Neural progenitor cell (in vitro differentiated cells): ENCODE measurements around the gene TREH.

Experiments used
- EZH2 ChIP-seq: fragments of 200-600 bp; sonication (generic); IDR thresholded peaks from 2 replicates; pipeline ENCODE4 v1.6.1; 2017; ENCODE audit warnings: antibody characterized with exemption, mild to moderate bottlenecking, moderate library complexity
- TF ChIP-seq, protein P1 (sequence below): fragments of 200-600 bp; sonication (generic); IDR thresholded peaks from 2 replicates; pipeline ENCODE4 v1.5.1; 2017; ENCODE audit warnings: antibody characterized with exemption, mild to moderate bottlenecking

DNA sequence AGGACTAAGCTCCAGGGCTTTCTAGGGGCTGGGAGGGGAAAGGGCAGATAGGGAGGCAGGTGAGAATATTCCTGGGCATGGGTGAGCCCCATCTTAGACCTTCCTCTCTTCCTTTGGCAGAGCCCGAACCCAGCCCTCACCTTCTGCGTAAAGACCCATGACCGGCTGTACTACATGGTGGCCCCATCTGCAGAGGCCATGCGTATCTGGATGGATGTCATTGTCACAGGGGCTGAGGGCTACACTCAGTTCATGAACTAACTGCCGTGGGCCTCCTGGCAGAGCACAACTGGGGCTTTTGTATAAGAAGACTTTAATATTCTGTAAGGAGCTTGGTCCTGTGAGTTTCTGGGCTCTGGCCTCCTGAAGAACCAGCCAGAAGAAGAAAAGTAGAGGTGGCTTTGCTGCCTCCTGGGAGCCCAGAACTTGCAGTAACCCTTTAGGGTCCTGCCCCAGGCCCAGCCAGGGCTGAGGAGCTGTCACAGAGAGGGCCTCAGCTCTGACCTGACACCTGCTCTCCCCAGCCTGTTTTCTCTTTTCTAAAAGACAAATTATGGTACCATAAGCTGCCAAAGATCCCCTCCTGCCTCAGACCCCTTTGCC is 22.8 kb downstream of the TREH start:
- TF ChIP-seq EZH2, result no peak
- TF ChIP-seq, protein P1, sequence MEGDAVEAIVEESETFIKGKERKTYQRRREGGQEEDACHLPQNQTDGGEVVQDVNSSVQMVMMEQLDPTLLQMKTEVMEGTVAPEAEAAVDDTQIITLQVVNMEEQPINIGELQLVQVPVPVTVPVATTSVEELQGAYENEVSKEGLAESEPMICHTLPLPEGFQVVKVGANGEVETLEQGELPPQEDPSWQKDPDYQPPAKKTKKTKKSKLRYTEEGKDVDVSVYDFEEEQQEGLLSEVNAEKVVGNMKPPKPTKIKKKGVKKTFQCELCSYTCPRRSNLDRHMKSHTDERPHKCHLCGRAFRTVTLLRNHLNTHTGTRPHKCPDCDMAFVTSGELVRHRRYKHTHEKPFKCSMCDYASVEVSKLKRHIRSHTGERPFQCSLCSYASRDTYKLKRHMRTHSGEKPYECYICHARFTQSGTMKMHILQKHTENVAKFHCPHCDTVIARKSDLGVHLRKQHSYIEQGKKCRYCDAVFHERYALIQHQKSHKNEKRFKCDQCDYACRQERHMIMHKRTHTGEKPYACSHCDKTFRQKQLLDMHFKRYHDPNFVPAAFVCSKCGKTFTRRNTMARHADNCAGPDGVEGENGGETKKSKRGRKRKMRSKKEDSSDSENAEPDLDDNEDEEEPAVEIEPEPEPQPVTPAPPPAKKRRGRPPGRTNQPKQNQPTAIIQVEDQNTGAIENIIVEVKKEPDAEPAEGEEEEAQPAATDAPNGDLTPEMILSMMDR, result no peak
